K562 (cell line): ENCODE measurements around the gene PTCH2. TPM values are rescaled to one million over a fixed set of nuclear protein-coding genes. Genes with fewer than 3 reads are reported as not detected.

Experiments
- ARID3B ChIP-seq: fragments of 250-450 bp; sonication (Bioruptor Pico); IDR thresholded peaks from 2 replicates; pipeline ENCODE4 v1.4.0; 2020; ENCODE audit warnings: borderline replicate concordance
- BCOR ChIP-seq: fragments of 450-650 bp; IDR thresholded peaks from 2 replicates; pipeline ENCODE4 v1.6.1; 2016
- BRCA1 ChIP-seq, 2 experiments: fragments of 450-650 bp in 1 of 2; sonication (generic) in 1 of 2; formaldehyde crosslinking in 1 of 2; IDR thresholded peaks; 2 replicates each; pipeline versions ENCODE4 v1.5.0 to v1.6.1; 2017 to 2020; ENCODE audit warnings: mild to moderate bottlenecking in 1 of 2, missing genetic modification reagents in 1 of 2
- C11orf30 ChIP-seq: fragments of 450-650 bp; IDR thresholded peaks from 2 replicates; pipeline ENCODE4 v1.6.1; 2016; ENCODE audit warnings: low read depth, mild to moderate bottlenecking
- CHD2 ChIP-seq: IDR thresholded peaks from 2 replicates; pipeline ENCODE4 v1.6.1; 2011; ENCODE audit warnings: low read depth, low read length
- DEAF1 ChIP-seq: fragments of 450-650 bp; formaldehyde crosslinking; IDR thresholded peaks from 2 replicates; pipeline ENCODE4 v1.4.0; 2020; ENCODE audit warnings: mild to moderate bottlenecking, moderate library complexity
- EP300 ChIP-seq: IDR thresholded peaks from 2 replicates; pipeline ENCODE4 v1.6.1; 2012; ENCODE audit warnings: low read length, improper control_type of control experiment
- FOXK2 ChIP-seq, 2 experiments: fragments of 450-650 bp; IDR thresholded peaks in 1 of 2; conservative IDR thresholded peaks in 1 of 2; 2 replicates each; pipeline ENCODE4 v1.6.1; 2016; ENCODE audit warnings: low read depth in 2 of 2, mild to moderate bottlenecking in 1 of 2
- FOXP1 ChIP-seq: sonication (generic); formaldehyde crosslinking; IDR thresholded peaks from 2 replicates; pipeline ENCODE4 v1.8.0; 2022; ENCODE audit warnings: mild to moderate bottlenecking, missing genetic modification reagents
- L3MBTL2 ChIP-seq: fragments of 450-650 bp; IDR thresholded peaks from 2 replicates; pipeline ENCODE4 v1.6.1; 2016; ENCODE audit warnings: mild to moderate bottlenecking, moderate library complexity
- LARP7 ChIP-seq: fragments of 450-650 bp; IDR thresholded peaks from 2 replicates; pipeline ENCODE4 v1.6.1; 2016
- POLR2AphosphoS2 ChIP-seq: IDR thresholded peaks from 2 replicates; pipeline ENCODE4 v1.6.1; 2012; ENCODE audit warnings: low read length, improper control_type of control experiment
- RBM17 ChIP-seq: fragments of 200-400 bp; formaldehyde crosslinking; IDR thresholded peaks from 2 replicates; pipeline ENCODE4 v1.6.1; 2017; ENCODE audit warnings: low read depth, mild to moderate bottlenecking, low read length, borderline replicate concordance
- TAF9B ChIP-seq: fragments of 450-650 bp; IDR thresholded peaks from 2 replicates; pipeline ENCODE4 v1.6.1; 2018; ENCODE audit warnings: mild to moderate bottlenecking; ENCODE audit not compliant: partially characterized antibody
- XRCC5 ChIP-seq: fragments of 200-400 bp; formaldehyde crosslinking; IDR thresholded peaks from 2 replicates; pipeline ENCODE4 v1.6.1; 2017; ENCODE audit warnings: low read depth, mild to moderate bottlenecking, low read length
- ZNF133 ChIP-seq: fragments of 250-450 bp; sonication (Bioruptor Pico); IDR thresholded peaks from 2 replicates; pipeline ENCODE4 v1.4.0; 2020; ENCODE audit warnings: mild to moderate bottlenecking
- polyA plus RNA-seq, 8 experiments: library from polyadenylated mRNA; depleted of rRNA in 4 of 8; stranded (reverse) in 5 of 8; unstranded in 3 of 8; fragments of >200 nt; fragmentation: Nextera tagmentation in 2 of 8; fragmentation: Illumina TruSeq in 1 of 8; extraction: Ambion mirVana in 2 of 8; extraction: Trizol in 1 of 8; gene quantifications; 2 replicates each; pipeline versions ENCODE4 v1.2.1 to v1.2.3, GENCODE V29; 2011 to 2014; ENCODE audit warnings: inconsistent platforms in 1 of 8, missing spikeins in 1 of 8
- total RNA-seq, 7 experiments: library from RNA; depleted of rRNA in 6 of 7; stranded (reverse); fragments of >200 nt in 6 of 7; fragmentation: Illumina TruSeq in 2 of 7; extraction: Trizol in 2 of 7; gene quantifications; 2 replicates each; pipeline versions ENCODE4 v1.2.1 to v1.2.3, GENCODE V29; 2011 to 2021; ENCODE audit warnings: low replicate concordance in 1 of 7
- TF ChIP-seq, protein P1 (sequence below): sonication (generic); IDR thresholded peaks from 2 replicates; pipeline ENCODE4 v1.6.1; 2016
- TF ChIP-seq, protein P2 (sequence below): sonication (generic); formaldehyde crosslinking; IDR thresholded peaks from 2 replicates; pipeline ENCODE4 v1.8.0; 2022; ENCODE audit warnings: mild to moderate bottlenecking, missing genetic modification reagents

The PTCH2 gene
- total and polyA plus RNA-seq, 9 of the 15 experiments (the other 6 are each of a cell fraction or from before 2014, with no cell fraction given): 0.15 to 27.3 (median 0.48) TPM; not detected in 1

DNA sequence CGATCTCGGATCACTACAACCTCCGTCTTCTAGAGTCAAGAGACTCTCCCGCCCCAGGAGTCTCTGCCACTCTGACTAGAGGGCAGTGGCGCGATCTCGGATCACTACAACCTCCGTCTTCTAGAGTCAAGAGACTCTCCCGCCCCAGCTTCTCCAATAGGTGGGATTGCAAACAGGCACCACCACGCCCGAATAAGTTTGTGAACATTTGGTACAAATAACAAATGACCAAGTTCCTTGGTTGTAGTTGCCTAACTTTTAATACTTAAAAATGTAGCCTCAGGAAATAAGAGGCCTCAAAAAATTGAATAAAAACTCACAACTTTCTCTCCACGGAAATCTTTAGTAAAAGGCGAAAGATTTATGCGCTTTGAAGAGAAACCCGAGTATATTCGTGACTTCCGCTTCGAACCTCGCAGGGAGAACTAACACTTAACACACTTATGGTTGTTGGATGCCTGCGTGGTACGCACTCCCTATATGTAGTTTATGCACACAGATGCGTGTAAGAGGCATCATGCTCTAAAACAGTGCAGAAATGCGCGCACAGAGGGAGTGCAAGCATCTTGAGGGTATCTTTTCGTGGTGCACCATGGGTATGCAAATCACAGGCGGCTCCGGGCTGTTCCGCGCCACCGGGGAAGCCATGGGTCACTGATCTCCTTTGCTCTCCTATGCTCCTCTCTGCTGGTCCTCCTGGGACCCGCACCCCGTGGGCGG lies 23.3 kb downstream of the PTCH2 start (continued):
- TF ChIP-seq DEAF1 (peak; percentile 66), TAF9B (peak; percentile 98), L3MBTL2 (peak; percentile 59), ARID3B (no peak), POLR2AphosphoS2 (peak; percentile 100), EP300 (peak; percentile 73), C11orf30 (no peak), RBM17 (no peak), FOXK2 (conservative IDR thresholded peaks at IDR 0.05 in 1 of 2, IDR thresholded peaks at IDR 0.05 in 1 of 2; ENCODE audit: low read depth in 2 of 2) (peak; percentile 14 to 72; a peak in 3 of 4 replicates), CHD2 (peak; percentile 68), FOXP1 (peak; percentile 82), ZNF133 (CRISPR knock-in tag) (no peak), XRCC5 (peak; percentile 91), BCOR (peak; percentile 33), BRCA1 (IDR thresholded peaks at IDR 0.05) (no peak), BRCA1 (CRISPR knock-in tag; IDR thresholded peaks at IDR 0.05) (no peak), LARP7 (peak; percentile 86)
- TF ChIP-seq, protein P1, sequence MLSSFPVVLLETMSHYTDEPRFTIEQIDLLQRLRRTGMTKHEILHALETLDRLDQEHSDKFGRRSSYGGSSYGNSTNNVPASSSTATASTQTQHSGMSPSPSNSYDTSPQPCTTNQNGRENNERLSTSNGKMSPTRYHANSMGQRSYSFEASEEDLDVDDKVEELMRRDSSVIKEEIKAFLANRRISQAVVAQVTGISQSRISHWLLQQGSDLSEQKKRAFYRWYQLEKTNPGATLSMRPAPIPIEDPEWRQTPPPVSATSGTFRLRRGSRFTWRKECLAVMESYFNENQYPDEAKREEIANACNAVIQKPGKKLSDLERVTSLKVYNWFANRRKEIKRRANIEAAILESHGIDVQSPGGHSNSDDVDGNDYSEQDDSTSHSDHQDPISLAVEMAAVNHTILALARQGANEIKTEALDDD: peak; percentile 98
- TF ChIP-seq, protein P2, sequence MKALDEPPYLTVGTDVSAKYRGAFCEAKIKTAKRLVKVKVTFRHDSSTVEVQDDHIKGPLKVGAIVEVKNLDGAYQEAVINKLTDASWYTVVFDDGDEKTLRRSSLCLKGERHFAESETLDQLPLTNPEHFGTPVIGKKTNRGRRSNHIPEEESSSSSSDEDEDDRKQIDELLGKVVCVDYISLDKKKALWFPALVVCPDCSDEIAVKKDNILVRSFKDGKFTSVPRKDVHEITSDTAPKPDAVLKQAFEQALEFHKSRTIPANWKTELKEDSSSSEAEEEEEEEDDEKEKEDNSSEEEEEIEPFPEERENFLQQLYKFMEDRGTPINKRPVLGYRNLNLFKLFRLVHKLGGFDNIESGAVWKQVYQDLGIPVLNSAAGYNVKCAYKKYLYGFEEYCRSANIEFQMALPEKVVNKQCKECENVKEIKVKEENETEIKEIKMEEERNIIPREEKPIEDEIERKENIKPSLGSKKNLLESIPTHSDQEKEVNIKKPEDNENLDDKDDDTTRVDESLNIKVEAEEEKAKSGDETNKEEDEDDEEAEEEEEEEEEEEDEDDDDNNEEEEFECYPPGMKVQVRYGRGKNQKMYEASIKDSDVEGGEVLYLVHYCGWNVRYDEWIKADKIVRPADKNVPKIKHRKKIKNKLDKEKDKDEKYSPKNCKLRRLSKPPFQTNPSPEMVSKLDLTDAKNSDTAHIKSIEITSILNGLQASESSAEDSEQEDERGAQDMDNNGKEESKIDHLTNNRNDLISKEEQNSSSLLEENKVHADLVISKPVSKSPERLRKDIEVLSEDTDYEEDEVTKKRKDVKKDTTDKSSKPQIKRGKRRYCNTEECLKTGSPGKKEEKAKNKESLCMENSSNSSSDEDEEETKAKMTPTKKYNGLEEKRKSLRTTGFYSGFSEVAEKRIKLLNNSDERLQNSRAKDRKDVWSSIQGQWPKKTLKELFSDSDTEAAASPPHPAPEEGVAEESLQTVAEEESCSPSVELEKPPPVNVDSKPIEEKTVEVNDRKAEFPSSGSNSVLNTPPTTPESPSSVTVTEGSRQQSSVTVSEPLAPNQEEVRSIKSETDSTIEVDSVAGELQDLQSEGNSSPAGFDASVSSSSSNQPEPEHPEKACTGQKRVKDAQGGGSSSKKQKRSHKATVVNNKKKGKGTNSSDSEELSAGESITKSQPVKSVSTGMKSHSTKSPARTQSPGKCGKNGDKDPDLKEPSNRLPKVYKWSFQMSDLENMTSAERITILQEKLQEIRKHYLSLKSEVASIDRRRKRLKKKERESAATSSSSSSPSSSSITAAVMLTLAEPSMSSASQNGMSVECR (CRISPR knock-in tag): peak; percentile 47; the same call in 1 of the 2 replicates
